ENCODE results near the gene RPTOR.

DNA sequence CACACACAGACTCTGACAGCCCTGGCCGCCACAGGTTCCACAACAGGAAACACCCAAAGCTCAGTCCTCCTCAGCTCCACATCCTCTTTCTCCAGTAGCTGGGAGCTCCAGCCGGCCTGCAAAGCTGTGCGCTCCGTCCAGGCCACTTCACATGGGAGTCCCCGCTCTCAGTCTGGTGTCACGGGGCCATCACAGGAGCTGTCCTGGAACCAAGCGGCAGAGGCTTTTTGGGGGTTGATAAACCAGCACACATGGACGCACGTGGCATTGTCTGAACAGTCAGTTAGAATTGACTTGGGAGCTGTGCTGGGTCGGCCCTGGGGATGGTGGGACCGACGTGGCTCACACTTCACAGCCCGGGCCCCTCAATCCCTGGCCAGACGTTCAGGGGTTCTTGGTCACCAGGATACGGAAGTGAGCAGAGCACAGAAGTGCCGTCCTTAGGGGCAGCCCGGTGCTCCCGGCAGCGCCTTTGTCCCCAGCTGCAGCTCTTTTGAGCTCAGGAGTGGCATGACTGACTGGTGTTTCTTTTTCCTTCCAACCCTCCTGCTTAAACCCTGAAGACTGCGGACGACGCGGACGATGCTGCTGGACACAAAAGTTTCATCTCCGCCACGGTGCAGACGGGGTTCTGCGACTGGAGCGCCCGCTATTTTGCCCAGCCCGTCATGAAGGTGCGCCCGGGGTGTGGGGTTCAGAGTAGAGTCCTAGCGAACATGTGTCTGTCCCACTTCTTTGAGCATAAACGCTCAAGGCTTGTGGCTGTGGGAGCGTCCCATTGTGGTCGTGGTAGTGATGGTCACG lies 380.4 kb downstream of the RPTOR start:
- TF ChIP-seq, protein P1, sequence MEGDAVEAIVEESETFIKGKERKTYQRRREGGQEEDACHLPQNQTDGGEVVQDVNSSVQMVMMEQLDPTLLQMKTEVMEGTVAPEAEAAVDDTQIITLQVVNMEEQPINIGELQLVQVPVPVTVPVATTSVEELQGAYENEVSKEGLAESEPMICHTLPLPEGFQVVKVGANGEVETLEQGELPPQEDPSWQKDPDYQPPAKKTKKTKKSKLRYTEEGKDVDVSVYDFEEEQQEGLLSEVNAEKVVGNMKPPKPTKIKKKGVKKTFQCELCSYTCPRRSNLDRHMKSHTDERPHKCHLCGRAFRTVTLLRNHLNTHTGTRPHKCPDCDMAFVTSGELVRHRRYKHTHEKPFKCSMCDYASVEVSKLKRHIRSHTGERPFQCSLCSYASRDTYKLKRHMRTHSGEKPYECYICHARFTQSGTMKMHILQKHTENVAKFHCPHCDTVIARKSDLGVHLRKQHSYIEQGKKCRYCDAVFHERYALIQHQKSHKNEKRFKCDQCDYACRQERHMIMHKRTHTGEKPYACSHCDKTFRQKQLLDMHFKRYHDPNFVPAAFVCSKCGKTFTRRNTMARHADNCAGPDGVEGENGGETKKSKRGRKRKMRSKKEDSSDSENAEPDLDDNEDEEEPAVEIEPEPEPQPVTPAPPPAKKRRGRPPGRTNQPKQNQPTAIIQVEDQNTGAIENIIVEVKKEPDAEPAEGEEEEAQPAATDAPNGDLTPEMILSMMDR (IDR thresholded peaks at IDR 0.05; ENCODE audit: borderline replicate concordance, extremely low read depth, low read length, poor library complexity, severe bottlenecking) = no peak
- TF ChIP-seq EZH2 (IDR thresholded peaks at IDR 0.05; ENCODE audit: borderline replicate concordance, low read depth, low read length, severe bottlenecking) = no peak
